HepG2 (cell line): ENCODE measurements around the gene GGA3. TPM values are rescaled to one million over a fixed set of nuclear protein-coding genes. Genes with fewer than 3 reads are reported as not detected.

Experiments used
- AKAP8 ChIP-seq: sonication (generic); formaldehyde crosslinking; IDR thresholded peaks from 2 replicates; pipeline ENCODE4 v1.5.1; 2020; ENCODE audit warnings: mild to moderate bottlenecking, missing genetic modification reagents
- ATF6 ChIP-seq: sonication (generic); formaldehyde crosslinking; conservative IDR thresholded peaks from 2 replicates; pipeline ENCODE4 v1.4.0; 2020; ENCODE audit warnings: missing genetic modification reagents
- CCAR2 ChIP-seq: fragments of 200-400 bp; formaldehyde crosslinking; optimal IDR thresholded peaks from 2 replicates; pipeline ENCODE3; 2018; ENCODE audit warnings: low read depth, mild to moderate bottlenecking, low read length, moderate library complexity
- FOXO1 ChIP-seq: sonication (generic); formaldehyde crosslinking; IDR thresholded peaks from 2 replicates; pipeline ENCODE4 v1.4.0; 2020; ENCODE audit warnings: missing genetic modification reagents
- GLMP ChIP-seq: sonication (generic); formaldehyde crosslinking; IDR thresholded peaks from 2 replicates; pipeline ENCODE4 v1.9.0; 2021; ENCODE audit warnings: missing genetic modification reagents, mild to moderate bottlenecking, borderline replicate concordance
- IKZF4 ChIP-seq: sonication (generic); formaldehyde crosslinking; IDR thresholded peaks from 2 replicates; pipeline ENCODE4 v1.5.1; 2020; ENCODE audit warnings: borderline replicate concordance, mild to moderate bottlenecking, low read depth, missing genetic modification reagents; ENCODE audit errors: not compliant biosample characterization
- KLF6 ChIP-seq: IDR thresholded peaks from 2 replicates; pipeline ENCODE4 v1.8.0; 2016; ENCODE audit warnings: missing biosample characterization, missing genetic modification reagents
- MBNL3 ChIP-seq: fragments of 250-450 bp; sonication (Bioruptor Pico); conservative IDR thresholded peaks from 2 replicates; pipeline ENCODE4 v1.8.0; 2022; ENCODE audit warnings: mild to moderate bottlenecking, inconsistent platforms
- POLR2A ChIP-seq, 2 experiments: IDR thresholded peaks; 2 replicates each; pipeline ENCODE4 v1.6.1; 2011; ENCODE audit warnings: low read depth in 2 of 2, low read length in 2 of 2, mild to moderate bottlenecking in 1 of 2, moderate library complexity in 1 of 2; ENCODE audit not compliant: insufficient read depth in 1 of 2
- SNRNP70 ChIP-seq: fragments of 200-400 bp; formaldehyde crosslinking; IDR thresholded peaks from 2 replicates; pipeline ENCODE4 v1.6.1; 2017; ENCODE audit warnings: mild to moderate bottlenecking, low read depth, low read length, moderate library complexity
- SPEN ChIP-seq: sonication (generic); formaldehyde crosslinking; IDR thresholded peaks from 2 replicates; pipeline ENCODE4 v1.5.1; 2020; ENCODE audit warnings: low read depth, mild to moderate bottlenecking, missing genetic modification reagents
- XBP1 ChIP-seq: sonication (generic); formaldehyde crosslinking; IDR thresholded peaks from 2 replicates; pipeline ENCODE4 v1.5.0; 2020; ENCODE audit warnings: missing genetic modification reagents
- ZBTB40 ChIP-seq, 2 experiments: fragments of 450-650 bp in 1 of 2; sonication (generic) in 1 of 2; formaldehyde crosslinking in 1 of 2; IDR thresholded peaks; 2 replicates each; pipeline versions ENCODE4 v1.6.1 to v1.8.0; 2016 to 2022; ENCODE audit warnings: antibody characterized with exemption in 1 of 2, mild to moderate bottlenecking in 1 of 2, missing genetic modification reagents in 1 of 2
- ZFY ChIP-seq: sonication (generic); formaldehyde crosslinking; IDR thresholded peaks from 2 replicates; pipeline ENCODE4 v1.4.0; 2020; ENCODE audit warnings: missing genetic modification reagents
- ZNF263 ChIP-seq: sonication (generic); formaldehyde crosslinking; IDR thresholded peaks from 2 replicates; pipeline ENCODE4 v1.4.0; 2020; ENCODE audit warnings: missing genetic modification reagents
- ZNF510 ChIP-seq: sonication (generic); formaldehyde crosslinking; IDR thresholded peaks from 2 replicates; pipeline ENCODE4 v1.4.0; 2020; ENCODE audit warnings: low read depth, mild to moderate bottlenecking, missing genetic modification reagents
- polyA plus RNA-seq, 8 experiments: library from polyadenylated mRNA; depleted of rRNA in 3 of 8; stranded (reverse) in 7 of 8; unstranded in 1 of 8; fragments of >200 nt; fragmentation: Illumina TruSeq in 4 of 8; extraction: Trizol in 4 of 8; gene quantifications; 2 replicates each; pipeline versions ENCODE4 v1.2.1 to v1.2.3, GENCODE V29; 2011 to 2016; ENCODE audit warnings: low read depth in 4 of 8, missing spikeins in 1 of 8, mixed read lengths in 1 of 8; ENCODE audit not compliant: insufficient read depth in 1 of 8
- total RNA-seq, 5 experiments: library from RNA; depleted of rRNA; stranded (reverse); fragments of >200 nt; fragmentation: Illumina TruSeq; extraction: Trizol; gene quantifications; 2 replicates each; pipeline ENCODE4 v1.2.3, GENCODE V29; 2016; ENCODE audit warnings: low read depth in 1 of 5

The GGA3 gene
- total and polyA plus RNA-seq, 2 of the 13 experiments (the other 11 are each of a cell fraction or from before 2014, with no cell fraction given) = 28.4 to 43.7 TPM

GRCh38 chr17:75308732-75309629, 47.6 kb upstream of the GGA3 start (continued):
- TF ChIP-seq ZBTB40 (IDR thresholded peaks at IDR 0.05) = no peak
- no peak; the same call in none of the 2 replicates for TF ChIP-seq ZBTB40 (CRISPR knock-in tag; IDR thresholded peaks at IDR 0.05)
- TF ChIP-seq SNRNP70 = no peak
- no peak for TF ChIP-seq ZNF510 (CRISPR knock-in tag)
- peak; percentile 82 for TF ChIP-seq ZNF263 (CRISPR knock-in tag)
- TF ChIP-seq KLF6 (CRISPR knock-in tag) = no peak; the same call in 1 of the 2 replicates
- peak; percentile 67; the same call in 1 of the 2 replicates for TF ChIP-seq ATF6 (CRISPR knock-in tag)
- TF ChIP-seq ZFY (CRISPR knock-in tag) = peak; percentile 92
- TF ChIP-seq AKAP8 (CRISPR knock-in tag) = no peak
- TF ChIP-seq MBNL3 (CRISPR knock-in tag) = no peak
- no peak for TF ChIP-seq CCAR2
- TF ChIP-seq XBP1 = no peak
- TF ChIP-seq POLR2A (IDR thresholded peaks at IDR 0.05; ENCODE audit: insufficient read depth in 1 of 2, low read depth in 2 of 2, low read length in 2 of 2) = peak; percentile 93
- peak; percentile 45 for TF ChIP-seq IKZF4 (CRISPR knock-in tag)
- TF ChIP-seq GLMP (CRISPR knock-in tag) = no peak
- TF ChIP-seq SPEN (CRISPR knock-in tag) = peak; percentile 89
- TF ChIP-seq FOXO1 = peak; percentile 18; the same call in 1 of the 2 replicates
